ENCODE results near the gene PPM1A.

DNA sequence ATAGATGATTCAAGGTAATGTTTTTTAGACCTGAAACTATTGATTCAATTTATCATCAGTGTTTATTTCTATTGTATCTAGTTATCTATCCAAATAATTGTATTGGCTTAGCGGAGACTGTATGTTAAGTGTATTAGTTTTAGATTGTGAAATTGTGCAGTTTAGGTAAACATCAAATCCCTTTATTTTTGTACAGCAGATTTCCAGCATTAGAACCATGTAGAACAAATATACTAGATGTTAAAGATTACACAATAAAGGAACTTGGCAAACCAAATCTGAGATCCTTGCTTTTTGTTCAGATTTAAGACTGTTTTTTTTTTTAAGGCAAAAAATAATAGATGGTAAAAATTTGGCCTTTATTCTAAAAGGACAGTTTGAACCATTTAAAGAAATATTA is 39.3 kb downstream of the PPM1A start:
- TF ChIP-seq, protein P1, sequence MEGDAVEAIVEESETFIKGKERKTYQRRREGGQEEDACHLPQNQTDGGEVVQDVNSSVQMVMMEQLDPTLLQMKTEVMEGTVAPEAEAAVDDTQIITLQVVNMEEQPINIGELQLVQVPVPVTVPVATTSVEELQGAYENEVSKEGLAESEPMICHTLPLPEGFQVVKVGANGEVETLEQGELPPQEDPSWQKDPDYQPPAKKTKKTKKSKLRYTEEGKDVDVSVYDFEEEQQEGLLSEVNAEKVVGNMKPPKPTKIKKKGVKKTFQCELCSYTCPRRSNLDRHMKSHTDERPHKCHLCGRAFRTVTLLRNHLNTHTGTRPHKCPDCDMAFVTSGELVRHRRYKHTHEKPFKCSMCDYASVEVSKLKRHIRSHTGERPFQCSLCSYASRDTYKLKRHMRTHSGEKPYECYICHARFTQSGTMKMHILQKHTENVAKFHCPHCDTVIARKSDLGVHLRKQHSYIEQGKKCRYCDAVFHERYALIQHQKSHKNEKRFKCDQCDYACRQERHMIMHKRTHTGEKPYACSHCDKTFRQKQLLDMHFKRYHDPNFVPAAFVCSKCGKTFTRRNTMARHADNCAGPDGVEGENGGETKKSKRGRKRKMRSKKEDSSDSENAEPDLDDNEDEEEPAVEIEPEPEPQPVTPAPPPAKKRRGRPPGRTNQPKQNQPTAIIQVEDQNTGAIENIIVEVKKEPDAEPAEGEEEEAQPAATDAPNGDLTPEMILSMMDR (IDR thresholded peaks at IDR 0.05; ENCODE audit: low read length), result no peak
- no peak for TF ChIP-seq EZH2 (IDR thresholded peaks at IDR 0.05; ENCODE audit: borderline replicate concordance, low read length)

Measured in OCI-LY1 (cell line).